CD4-positive, alpha-beta T cell (primary cell): Measurements from ENCODE around the gene POP5. TPM values are rescaled to one million over a fixed set of nuclear protein-coding genes. Genes with fewer than 3 reads are reported as not detected.

Experiments
- ATAC-seq: fragments of 200-7000 bp; cut with Tn5 transposase; one replicate; pipeline ENCODE4 v1.10.0; 2022; ENCODE audit warnings: mild to moderate bottlenecking; ENCODE audit not compliant: poor library complexity
- CTCF ChIA-PET: fragments of 350-600 bp; sonication (Branson Sonifier 250); formaldehyde crosslinking; loops from one replicate; lab custom pipeline; 2021; ENCODE audit warnings: antibody characterized with exemption, inconsistent platforms; lab: Charles Lee
- POLR2A ChIA-PET: fragments of 350-600 bp; sonication (Branson Sonifier 250); formaldehyde crosslinking; loops from one replicate; lab custom pipeline; 2021; ENCODE audit warnings: antibody characterized with exemption, inconsistent platforms; lab: Charles Lee
- DNase-seq, 14 experiments: peaks; one replicate each; pipeline ENCODE4 v3.0.0-alpha.2; 2013 to 2020; ENCODE audit warnings: mixed read lengths in 2 of 14
- H3K27ac ChIP-seq, 2 donors: one replicate each; pipeline versions ENCODE4 v1.5.1 to v1.7.0; 2013; ENCODE audit warnings: low read length in 2 of 2, low read depth in 1 of 2, mild to moderate bottlenecking in 1 of 2
- H3K27me3 ChIP-seq, 2 experiments: 1 replicate in 1 of 2; 2 replicates in 1 of 2; pipeline versions ENCODE4 v1.6.1 to v1.7.0; 2013; ENCODE audit warnings: low read length in 2 of 2, control low read depth in 1 of 2, mild to moderate bottlenecking in 1 of 2, moderate library complexity in 1 of 2; ENCODE audit not compliant: insufficient read depth in 2 of 2, control insufficient read depth in 1 of 2
- H3K36me3 ChIP-seq: one replicate; pipeline ENCODE4 v1.6.1; 2013; ENCODE audit warnings: low read length, control low read depth; ENCODE audit not compliant: insufficient read depth
- H3K4me1 ChIP-seq: one replicate; pipeline ENCODE4 v1.6.1; 2013; ENCODE audit warnings: low read length, control low read depth; ENCODE audit not compliant: insufficient read depth
- H3K4me3 ChIP-seq: one replicate; pipeline ENCODE4 v1.5.1; 2013; ENCODE audit warnings: mild to moderate bottlenecking, low read length, moderate library complexity
- H3K9me3 ChIP-seq, 2 experiments: 1 replicate in 1 of 2; 2 replicates in 1 of 2; pipeline versions ENCODE4 v1.6.1 to v1.7.0; 2013; ENCODE audit warnings: low read length in 2 of 2, mild to moderate bottlenecking in 2 of 2, control low read depth in 1 of 2, moderate library complexity in 1 of 2; ENCODE audit not compliant: control insufficient read depth in 1 of 2, insufficient read depth in 1 of 2
- H3K27ac Mint-ChIP-seq: one replicate; pipeline ENCODE4 v1.8.0; 2020; ENCODE audit warnings: mixed read lengths
- H3K27me3 Mint-ChIP-seq: one replicate; pipeline ENCODE4 v1.8.0; 2021; ENCODE audit warnings: mixed read lengths
- H3K36me3 Mint-ChIP-seq: one replicate; pipeline ENCODE4 v1.8.0; 2021; ENCODE audit warnings: low read depth, mixed read lengths
- H3K4me1 Mint-ChIP-seq: one replicate; pipeline ENCODE4 v1.8.0; 2021; ENCODE audit warnings: low read depth, mixed read lengths
- H3K4me3 Mint-ChIP-seq: one replicate; pipeline ENCODE4 v1.8.0; 2020; ENCODE audit warnings: mild to moderate bottlenecking, mixed read lengths
- H3K9me3 Mint-ChIP-seq: one replicate; pipeline ENCODE4 v1.8.0; 2020; ENCODE audit warnings: mixed read lengths
- CTCF ChIP-seq: fragments of 200-600 bp; IDR thresholded peaks from one replicate; pipeline ENCODE4 v1.8.0; 2022; ENCODE audit warnings: antibody characterized with exemption, mild to moderate bottlenecking
- intact Hi-C, 2 experiments: fragments of 100-400 bp; cut with DNase I in 1 of 2; cut with micrococcal nuclease in 1 of 2; formaldehyde crosslinking; loops; one replicate each; pipeline versions ENCODE4 v1.15.1 to v1.9.0; 2023 to 2025; cut with DNase I, micrococcal nuclease
- total RNA-seq, 174 experiments: library from RNA in 2 of 174; stranded (reverse) in 2 of 174; gene quantifications; one replicate each; pipeline ENCODE4 v1.2.3 and lab custom pipeline; 2021 to 2026

POP5 gene
- total RNA-seq, 2 experiments from 2014 or later: 17.9 to 22.0 TPM

- peak overlapping the region; percentile 91 for H3K4me3 Mint-ChIP-seq
- POLR2A ChIA-PET: interaction anchor here (1.3 to 2.4 kb wide), 4 partner anchors 9 to 70 kb away, joined by 4 to 9 read pairs (median 6); partner anchors contain the start of genes COQ5, DYNLL1 and POP5
- Histone ChIP-seq H3K9me3 (no peaks in the 10 kb centered on the region), H3K36me3 (peaks cover 16% of the 10 kb centered on the region), H3K27ac (peak overlapping the region in 1 of 2 donors; percentile 10), H3K27me3 (no peaks in the 10 kb centered on the region), H3K4me1 (peaks cover 74% of the 10 kb centered on the region), H3K4me3 (peak overlapping the region; percentile 3)
- peak overlapping the region; percentile 91 for H3K27ac Mint-ChIP-seq
- peaks cover 79% of the 10 kb centered on the region for H3K36me3 Mint-ChIP-seq
- H3K4me1 Mint-ChIP-seq: peaks cover 74% of the 10 kb centered on the region
- DNase-seq: no peak
- intact Hi-C loops: loop anchor here (5.0 kb wide), 2 partner anchors 44 to 149 kb away; partner anchors contain the start of genes MLEC (in 1 of the 2) and POP5 (in 1 of the 2)
- H3K27me3 Mint-ChIP-seq: no peaks in the 10 kb centered on the region
- CTCF ChIA-PET: interaction anchor here (0.9 kb wide), 1 partner anchor 42 kb away, joined by 4 read pairs; no protein-coding TSS in a partner anchor
- TF ChIP-seq CTCF: no peak
- no peaks in the 10 kb centered on the region for H3K9me3 Mint-ChIP-seq
- no peak for ATAC-seq
These were observed 43.4 kb downstream of the POP5 start for GRCh38 chr12:120537856-120538220.

DNA sequence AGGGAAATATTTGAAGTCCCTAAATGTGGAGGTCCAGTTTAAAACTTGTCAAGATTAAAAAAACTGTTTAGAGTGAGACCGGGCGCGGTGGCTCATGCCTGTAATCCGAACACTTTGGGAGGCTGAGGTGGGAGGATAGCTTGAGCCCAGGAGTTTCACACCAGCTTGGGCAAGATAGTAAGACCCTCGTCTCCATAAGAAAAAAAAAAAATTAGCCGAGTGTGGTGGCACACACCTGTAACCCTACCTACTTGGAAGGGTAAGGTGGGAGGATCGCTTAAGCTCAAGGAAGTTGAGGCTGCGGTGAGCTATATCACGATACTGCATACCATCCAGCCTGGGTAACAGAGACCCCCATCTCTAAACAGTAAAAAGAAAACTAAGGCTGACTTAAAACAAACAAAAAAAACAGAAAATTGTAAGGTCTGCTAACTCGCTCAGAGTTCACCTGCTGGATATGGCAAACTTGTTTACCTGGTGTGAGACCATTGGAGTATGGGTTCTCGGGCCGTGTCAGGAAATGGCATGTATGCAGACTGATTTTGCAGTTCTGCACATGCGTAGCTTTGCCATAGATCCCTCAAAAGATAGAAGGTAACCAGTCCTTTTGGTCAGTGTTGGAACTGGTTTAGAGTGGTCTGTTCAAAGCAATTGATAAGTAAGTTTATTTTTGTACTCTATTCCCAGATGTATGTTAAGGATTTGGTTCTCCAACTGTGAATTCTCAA, 45.0 kb downstream of the POP5 start:
- Mint-ChIP-seq H3K4me3 (peak overlapping the region; percentile 91), H3K9me3 (no peaks in the 10 kb centered on the region), H3K27me3 (no peaks in the 10 kb centered on the region), H3K27ac (peak overlapping the region; percentile 91), H3K4me1 (peaks cover 68% of the 10 kb centered on the region), H3K36me3 (peaks cover 67% of the 10 kb centered on the region)
- Histone ChIP-seq H3K4me3 (peak overlapping the region; percentile 92), H3K27ac (peak overlapping the region; percentile 0 to 22), H3K9me3 (no peaks in the 10 kb centered on the region), H3K4me1 (peaks cover 60% of the 10 kb centered on the region), H3K27me3 (no peaks in the 10 kb centered on the region), H3K36me3 (peaks cover 12% of the 10 kb centered on the region)
- ChIA-PET POLR2A (interaction anchor here (0.6 to 2.9 kb wide), 10 partner anchors 15 to 354 kb away, joined by 3 to 13 read pairs (median 4); partner anchors contain the start of genes COX6A1, DYNLL1, POP5 and RNU4-2), CTCF (interaction anchor here (1.0 to 1.7 kb wide), 2 partner anchors 39 to 66 kb away, joined by 4 read pairs; partner anchors contain the start of gene SRSF9)
- intact Hi-C loops: loop anchor here (5.0 kb wide), 2 partner anchors 46 to 151 kb away; partner anchors contain the start of genes MLEC (in 1 of the 2) and POP5 (in 1 of the 2)
- DNase-seq (peak in 10 of 14 experiments; percentile 9 to 65 (median 21)), ATAC-seq (peak; percentile 28)
- TF ChIP-seq CTCF: no peak
